K562 (cell line): ENCODE data around the gene WDR54.

Source experiments
- ADNP ChIP-seq: fragments of 200-800 bp; sonication (Bioruptor generic); IDR thresholded peaks from 2 replicates; pipeline ENCODE4 v1.6.1; 2016; ENCODE audit warnings: missing genetic modification characterization, missing compliant biosample characterization
- FOS ChIP-seq: IDR thresholded peaks from 3 replicates; pipeline ENCODE4 v1.6.1; 2011; ENCODE audit not compliant: insufficient read length; ENCODE audit errors: extremely low read depth
- KLF10 ChIP-seq: fragments of 250-450 bp; sonication (Bioruptor Pico); IDR thresholded peaks from 2 replicates; pipeline ENCODE4 v1.6.1; 2021; ENCODE audit warnings: matching md5 sums
- NFIC ChIP-seq: fragments of 450-650 bp; IDR thresholded peaks from 2 replicates; pipeline ENCODE4 v1.6.1; 2017; ENCODE audit warnings: mild to moderate bottlenecking, inconsistent platforms
- NFYB ChIP-seq: IDR thresholded peaks from 2 replicates; pipeline ENCODE4 v1.6.1; 2011; ENCODE audit warnings: mild to moderate bottlenecking, moderate library complexity; ENCODE audit not compliant: insufficient read length; ENCODE audit errors: extremely low read depth
- ZNF75A ChIP-seq: fragments of 450-650 bp; formaldehyde crosslinking; IDR thresholded peaks from 2 replicates; pipeline ENCODE4 v1.4.0; 2020; ENCODE audit warnings: mild to moderate bottlenecking
- TF ChIP-seq, protein P1 (sequence below), 3 experiments: IDR thresholded peaks in 2 of 3; conservative IDR thresholded peaks in 1 of 3; 2 replicates each; pipeline ENCODE4 v1.5.1; 2011 to 2012; ENCODE audit warnings: low read length in 3 of 3, mild to moderate bottlenecking in 3 of 3, control low read depth in 2 of 3, improper control_type of control experiment in 1 of 3, inconsistent platforms in 1 of 3, low read depth in 1 of 3, mixed read lengths in 1 of 3, moderate library complexity in 1 of 3; ENCODE audit not compliant: insufficient read depth in 2 of 3
- TF ChIP-seq, protein P2 (sequence below): sonication (generic); formaldehyde crosslinking; IDR thresholded peaks from 2 replicates; pipeline ENCODE4 v1.8.0; 2022; ENCODE audit warnings: mild to moderate bottlenecking, missing genetic modification reagents

DNA sequence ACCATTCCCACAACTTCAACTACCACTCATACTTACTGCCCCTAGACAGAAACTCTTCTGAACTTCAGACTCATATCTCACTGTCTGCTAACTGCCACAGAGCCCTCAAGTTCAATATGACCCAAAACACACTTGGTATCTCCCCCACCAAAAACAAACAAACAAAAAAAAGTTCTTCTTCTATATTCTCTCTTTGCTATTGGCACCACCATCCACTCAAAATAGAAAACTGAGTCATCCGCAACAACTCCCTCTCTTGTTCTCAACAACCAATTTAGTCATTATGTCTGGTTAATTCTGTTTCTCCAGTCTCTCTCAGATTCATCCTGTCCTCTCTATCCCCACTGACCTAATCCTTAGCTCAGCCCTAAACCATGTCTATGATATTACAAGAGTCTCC lies 34.2 kb upstream of the WDR54 start:
- TF ChIP-seq KLF10 (no peak), NFIC (no peak), NFYB (no peak), ADNP (tag) (no peak), FOS (no peak), ZNF75A (no peak)
- TF ChIP-seq, protein P1, sequence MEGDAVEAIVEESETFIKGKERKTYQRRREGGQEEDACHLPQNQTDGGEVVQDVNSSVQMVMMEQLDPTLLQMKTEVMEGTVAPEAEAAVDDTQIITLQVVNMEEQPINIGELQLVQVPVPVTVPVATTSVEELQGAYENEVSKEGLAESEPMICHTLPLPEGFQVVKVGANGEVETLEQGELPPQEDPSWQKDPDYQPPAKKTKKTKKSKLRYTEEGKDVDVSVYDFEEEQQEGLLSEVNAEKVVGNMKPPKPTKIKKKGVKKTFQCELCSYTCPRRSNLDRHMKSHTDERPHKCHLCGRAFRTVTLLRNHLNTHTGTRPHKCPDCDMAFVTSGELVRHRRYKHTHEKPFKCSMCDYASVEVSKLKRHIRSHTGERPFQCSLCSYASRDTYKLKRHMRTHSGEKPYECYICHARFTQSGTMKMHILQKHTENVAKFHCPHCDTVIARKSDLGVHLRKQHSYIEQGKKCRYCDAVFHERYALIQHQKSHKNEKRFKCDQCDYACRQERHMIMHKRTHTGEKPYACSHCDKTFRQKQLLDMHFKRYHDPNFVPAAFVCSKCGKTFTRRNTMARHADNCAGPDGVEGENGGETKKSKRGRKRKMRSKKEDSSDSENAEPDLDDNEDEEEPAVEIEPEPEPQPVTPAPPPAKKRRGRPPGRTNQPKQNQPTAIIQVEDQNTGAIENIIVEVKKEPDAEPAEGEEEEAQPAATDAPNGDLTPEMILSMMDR (IDR thresholded peaks at IDR 0.05 in 2 of 3, conservative IDR thresholded peaks at IDR 0.05 in 1 of 3; ENCODE audit: insufficient read depth in 2 of 3, low read depth in 1 of 3, low read length in 3 of 3), result no peak
- TF ChIP-seq, protein P2, sequence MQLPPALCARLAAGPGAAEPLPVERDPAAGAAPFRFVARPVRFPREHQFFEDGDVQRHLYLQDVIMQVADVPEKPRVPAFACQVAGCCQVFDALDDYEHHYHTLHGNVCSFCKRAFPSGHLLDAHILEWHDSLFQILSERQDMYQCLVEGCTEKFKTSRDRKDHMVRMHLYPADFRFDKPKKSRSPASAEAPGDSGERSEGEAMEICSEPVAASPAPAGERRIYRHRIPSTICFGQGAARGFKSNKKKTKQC (CRISPR knock-in tag), result no peak
